Urothelium cell line (cell line): Measurements from ENCODE around the gene ANO2.
A peak's percentile ranks its signal among the peaks of the same experiment; 100 is the strongest.

ENCODE experiments used
- DNase-seq: peaks from one replicate; pipeline ENCODE4 v3.0.0; 2011; ENCODE audit warnings: low spot score, mixed read lengths
- FAIRE-seq: peaks from 2 replicates; lab custom pipeline; 2011; peaks lifted over from hg19 to GRCh38; lab: Jason Lieb, UNC

Gene ANO2

GRCh38 chr12:5737778-5738177 lies 207.3 kb downstream of the ANO2 start:
- no peak for DNase-seq
- no peak for FAIRE-seq

GRCh38 chr12:5736527-5736926 lies 208.5 kb downstream of the ANO2 start:
- FAIRE-seq: no peak

GRCh38 chr12:5736016-5736415 lies 209.0 kb downstream of the ANO2 start:
- FAIRE-seq (no peak), DNase-seq (no peak)

More at GRCh38 chr12:5736527-5736926, 208.5 kb downstream of the ANO2 start:
- no peak for DNase-seq

- no peak for DNase-seq
- no peak for FAIRE-seq
Measured at GRCh38 chr12:5733916-5734315, 211.1 kb downstream of the ANO2 start.

GRCh38 chr12:5733136-5733755 lies 211.8 kb downstream of the ANO2 start:
- FAIRE-seq: no peak

GRCh38 chr12:5730962-5731361 lies 214.1 kb downstream of the ANO2 start:
- FAIRE-seq (no peak), DNase-seq (no peak)

More at GRCh38 chr12:5733136-5733755, 211.8 kb downstream of the ANO2 start:
- DNase-seq: peak; percentile 69

GRCh38 chr12:5723711-5724252 lies 221.3 kb downstream of the ANO2 start:
- DNase-seq (no peak), FAIRE-seq (no peak)

- DNase-seq (no peak), FAIRE-seq (no peak)
Measured at GRCh38 chr12:5723071-5723470, 222.0 kb downstream of the ANO2 start.

GRCh38 chr12:5720381-5721005 lies 224.6 kb downstream of the ANO2 start:
- FAIRE-seq (no peak), DNase-seq (no peak)

GRCh38 chr12:5718680-5719079 lies 226.4 kb downstream of the ANO2 start:
- DNase-seq (no peak), FAIRE-seq (no peak)

GRCh38 chr12:5718073-5718472 lies 227.0 kb downstream of the ANO2 start:
- FAIRE-seq (no peak), DNase-seq (no peak)

- FAIRE-seq: no peak
- no peak for DNase-seq
Measured at GRCh38 chr12:5716976-5717375, 228.1 kb downstream of the ANO2 start.

GRCh38 chr12:5716201-5716600 lies 228.9 kb downstream of the ANO2 start:
- FAIRE-seq (no peak), DNase-seq (no peak)

GRCh38 chr12:5715021-5715420 lies 230.0 kb downstream of the ANO2 start:
- DNase-seq (no peak), FAIRE-seq (no peak)

- FAIRE-seq (no peak), DNase-seq (no peak)
Measured at GRCh38 chr12:5713599-5714081, 231.4 kb downstream of the ANO2 start.

- DNase-seq (no peak), FAIRE-seq (no peak)
Measured at GRCh38 chr12:5710260-5710878, 234.7 kb downstream of the ANO2 start.

GRCh38 chr12:5708371-5708770 lies 236.7 kb downstream of the ANO2 start:
- FAIRE-seq (no peak), DNase-seq (no peak)

GRCh38 chr12:5706247-5706646 lies 238.8 kb downstream of the ANO2 start:
- DNase-seq (no peak), FAIRE-seq (peak; percentile 83)

GRCh38 chr12:5705791-5706190 lies 239.3 kb downstream of the ANO2 start:
- FAIRE-seq (no peak), DNase-seq (no peak)

GRCh38 chr12:5694759-5695409 lies 250.2 kb downstream of the ANO2 start:
- DNase-seq (peak; percentile 56), FAIRE-seq (peak; percentile 66)

- no peak for DNase-seq
- no peak for FAIRE-seq
Measured at GRCh38 chr12:5692850-5693249, 252.2 kb downstream of the ANO2 start.
